NCI-H2227 (cell line): ENCODE data around the gene PCCA.
"Not testable (repeated sequence)": the region's sequence is repeated elsewhere in the genome, so short reads cannot be mapped to it uniquely, and the experiment has no call there.

Experiments
- DNase-seq: peaks from one replicate; lab custom pipeline; 2025; ENCODE audit not compliant: unreplicated experiment; lab: John Stamatoyannopoulos, UW

PCCA gene

DNA sequence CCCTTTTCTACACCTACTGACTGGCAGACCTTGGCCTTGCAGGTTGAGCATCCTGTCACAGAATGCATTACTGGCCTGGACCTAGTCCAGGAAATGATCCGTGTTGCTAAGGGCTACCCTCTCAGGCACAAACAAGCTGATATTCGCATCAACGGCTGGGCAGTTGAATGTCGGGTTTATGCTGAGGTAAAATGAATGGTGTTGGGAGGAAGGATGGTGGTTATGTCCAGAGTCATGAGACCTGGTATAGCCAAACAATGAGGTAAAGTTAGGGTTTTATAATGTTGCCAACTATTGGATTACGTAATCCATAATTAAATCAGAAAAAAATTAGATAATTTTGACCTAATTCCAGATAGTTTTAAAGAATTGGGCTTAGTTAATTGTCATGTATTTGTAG, 212.5 kb downstream of the PCCA start:
- DNase-seq = peak; percentile 70

DNA sequence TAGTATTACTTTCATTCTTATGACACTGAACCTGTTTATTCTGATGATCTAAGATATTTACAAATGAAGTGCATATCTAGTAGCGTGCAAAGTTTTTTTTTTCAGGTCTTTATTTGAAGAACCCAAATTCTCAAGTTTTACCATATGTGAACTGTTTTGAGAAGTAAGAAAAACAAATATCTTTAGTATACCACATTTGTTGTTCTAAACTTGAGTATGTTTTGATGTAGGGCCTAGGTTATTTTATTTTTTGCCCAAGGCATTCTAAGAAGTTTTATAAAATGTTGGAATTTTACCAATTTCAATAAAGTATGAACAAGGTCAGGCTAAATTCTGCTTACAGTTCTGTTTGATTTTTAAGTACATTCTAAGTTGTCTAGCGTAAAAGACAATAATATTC, 213.5 kb downstream of the PCCA start:
- no peak for DNase-seq

DNA sequence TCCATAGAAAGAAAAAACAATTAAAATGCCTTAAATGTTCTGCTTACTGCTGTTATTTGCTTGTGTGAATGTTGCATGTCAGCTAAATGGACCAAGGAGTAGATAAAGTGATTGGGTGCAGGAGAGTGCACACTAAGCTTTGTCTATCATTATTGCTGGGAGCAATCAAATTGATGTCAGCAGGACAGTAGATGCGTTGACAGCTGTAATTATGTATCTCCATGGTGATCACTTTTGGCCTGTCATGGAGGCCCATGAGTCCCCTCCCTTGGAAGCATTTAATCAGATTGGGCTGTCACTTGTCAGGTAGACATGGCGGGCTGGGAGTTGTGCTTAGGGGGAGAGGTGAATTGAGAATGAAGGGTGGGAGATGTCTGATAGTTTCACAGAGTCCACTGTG, 215.3 kb downstream of the PCCA start:
- DNase-seq = peak; percentile 66

DNA sequence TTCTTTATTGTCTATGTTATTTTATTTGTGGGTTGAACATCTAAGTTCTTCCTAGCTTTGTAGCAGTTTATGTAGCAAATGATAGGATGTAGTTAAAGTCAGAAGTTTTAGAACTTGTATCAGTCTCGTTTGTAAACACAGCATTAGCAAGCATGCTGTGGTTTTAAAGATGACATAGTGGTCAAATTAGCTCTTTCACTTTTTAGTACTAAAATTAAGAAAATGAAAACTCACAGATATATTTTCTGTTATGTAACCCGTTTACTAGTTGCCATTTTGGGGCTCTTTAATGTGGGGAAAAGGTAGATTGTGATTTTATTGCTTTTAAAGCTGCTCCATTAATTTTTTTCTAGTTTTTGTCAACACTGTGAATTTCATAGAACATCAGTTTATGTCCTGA, 216.5 kb downstream of the PCCA start:
- no peak for DNase-seq

DNA sequence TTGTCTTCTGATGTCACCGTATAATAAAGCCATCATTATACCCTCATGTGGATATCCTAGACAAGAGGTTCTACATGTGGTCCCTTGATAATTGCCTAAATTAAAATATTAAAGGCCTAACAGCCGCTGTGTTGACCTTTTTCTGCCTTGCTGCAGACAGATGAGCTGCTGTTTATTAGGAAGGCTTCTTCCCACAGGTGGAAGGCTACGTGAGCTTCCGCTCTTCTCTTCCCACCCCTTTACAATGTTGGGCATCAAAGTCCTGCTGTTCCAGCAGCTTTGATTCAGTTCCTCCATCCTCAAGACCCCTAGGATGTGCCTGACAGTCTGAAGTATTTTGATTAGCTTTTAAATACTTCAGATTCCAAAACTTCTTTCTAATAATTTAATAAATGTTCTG, 217.1 kb downstream of the PCCA start:
- peak; percentile 5 for DNase-seq

DNA sequence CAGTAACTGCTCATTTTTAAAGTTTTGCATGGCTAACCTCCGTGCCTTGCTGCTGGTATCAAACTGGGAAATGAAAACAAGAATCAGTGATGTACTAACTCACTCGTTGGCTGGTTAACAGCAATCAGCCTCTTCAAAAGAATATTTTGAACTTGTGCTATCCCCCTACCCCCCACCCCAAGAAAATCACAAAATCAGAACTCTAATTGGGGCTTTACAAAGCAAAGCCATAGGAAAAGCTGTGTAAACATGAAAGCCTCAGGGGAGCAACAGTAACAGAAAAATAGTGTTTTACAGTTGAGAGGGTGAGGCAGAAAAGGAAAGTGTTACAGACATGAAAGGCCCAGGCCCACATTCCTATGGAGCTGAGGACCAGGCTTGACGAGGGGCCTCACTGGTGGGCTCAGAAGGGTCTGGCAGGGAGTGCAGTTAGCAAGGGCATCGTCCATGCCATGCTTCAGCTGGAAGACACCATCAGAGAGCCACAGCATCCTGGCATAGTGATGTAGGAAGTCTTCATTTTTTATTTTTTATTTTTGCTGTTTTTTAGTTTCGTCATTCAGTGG, 217.6 kb downstream of the PCCA start:
- DNase-seq = no peak

DNA sequence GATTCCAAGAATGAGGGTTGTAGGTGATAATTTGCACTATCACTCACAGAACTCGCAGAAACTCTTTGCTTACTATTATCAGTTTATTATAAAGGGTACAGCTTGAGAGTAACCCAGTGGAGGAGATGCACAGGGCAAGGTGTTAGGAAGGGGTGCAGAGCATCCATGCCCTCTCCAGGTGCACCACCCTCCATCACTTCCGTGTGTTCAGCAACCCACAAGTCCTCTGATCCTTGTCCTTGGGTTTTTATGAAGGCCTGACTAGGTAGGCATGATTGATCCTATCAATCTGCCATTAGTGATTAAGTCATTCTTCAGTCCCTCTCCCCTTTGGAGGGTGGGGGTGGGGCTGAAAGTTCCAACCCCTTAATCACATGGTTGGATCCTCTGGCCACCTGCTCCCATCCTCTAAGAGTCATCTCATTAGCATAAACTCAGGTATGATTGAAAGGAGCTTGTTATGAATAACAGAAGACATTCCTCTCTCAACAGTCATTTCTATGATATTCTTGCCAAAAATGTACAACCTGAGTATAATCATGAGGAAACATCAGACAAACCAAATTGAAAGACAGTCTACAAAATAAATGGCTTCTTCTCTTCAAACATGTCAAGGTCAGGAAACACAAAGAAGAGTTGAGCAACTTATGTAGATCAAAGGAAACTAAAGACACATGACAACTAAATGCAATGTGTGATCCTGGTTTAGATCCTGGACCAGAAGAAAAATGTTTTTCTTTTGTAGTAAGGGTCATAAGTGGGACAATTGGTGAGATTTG, 225.4 kb downstream of the PCCA start:
- no peak for DNase-seq

DNA sequence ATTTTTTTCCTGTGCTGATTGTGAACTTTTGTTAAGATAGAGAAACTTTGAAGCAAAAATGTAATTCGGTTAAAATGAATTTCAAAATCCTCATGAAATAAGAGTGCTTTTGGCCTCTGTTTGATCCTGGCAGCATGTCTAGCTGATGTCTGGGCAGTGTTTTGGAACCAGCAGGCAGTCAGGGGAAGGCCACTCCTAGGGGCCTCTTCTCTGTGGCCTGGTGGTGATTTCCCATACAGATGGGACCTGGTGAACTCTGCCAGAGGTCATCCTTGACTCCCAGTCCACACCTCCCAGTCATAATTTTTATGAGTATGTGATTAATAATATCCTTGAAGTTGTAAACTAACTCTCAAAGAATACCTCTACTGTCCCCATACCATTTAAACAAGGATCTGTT, 226.6 kb downstream of the PCCA start:
- no peak for DNase-seq

DNA sequence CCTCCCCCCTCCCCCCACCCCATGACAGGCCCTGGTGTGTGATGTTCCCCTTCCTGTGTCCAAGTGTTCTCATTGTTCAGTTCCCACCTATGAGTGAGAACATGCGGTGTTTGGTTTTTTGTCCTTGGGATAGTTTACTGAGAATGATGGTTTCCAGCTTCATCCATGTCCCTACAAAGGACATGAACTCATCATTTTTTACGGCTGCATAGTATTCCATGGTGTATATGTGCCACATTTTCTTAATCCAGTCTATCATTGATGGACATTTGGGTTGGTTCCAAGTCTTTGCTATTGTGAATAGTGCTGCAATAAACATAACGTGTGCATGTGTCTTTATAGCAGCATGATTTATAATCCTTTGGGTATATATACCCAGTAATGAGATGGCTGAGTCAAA, 229.6 kb downstream of the PCCA start:
- not testable (repeated sequence) for DNase-seq

DNA sequence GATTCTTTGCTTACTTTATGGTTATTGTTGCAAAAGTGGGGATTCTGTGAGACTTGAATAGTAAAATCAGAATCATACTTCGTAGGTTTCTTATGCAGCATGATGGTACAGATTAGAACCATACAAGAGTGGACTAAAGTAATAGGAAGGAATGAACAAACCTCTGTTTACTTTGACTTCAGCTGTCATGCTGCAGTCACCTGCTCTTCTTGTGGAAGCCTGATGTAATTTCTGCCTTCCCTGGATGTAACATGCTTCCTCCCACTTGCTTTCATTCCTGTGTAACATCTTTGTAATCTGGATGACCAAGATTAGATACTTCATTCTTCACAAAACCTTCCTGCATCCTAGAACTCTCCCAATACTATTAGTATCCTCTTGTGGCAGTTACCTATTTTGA, 235.0 kb downstream of the PCCA start:
- no peak for DNase-seq

DNA sequence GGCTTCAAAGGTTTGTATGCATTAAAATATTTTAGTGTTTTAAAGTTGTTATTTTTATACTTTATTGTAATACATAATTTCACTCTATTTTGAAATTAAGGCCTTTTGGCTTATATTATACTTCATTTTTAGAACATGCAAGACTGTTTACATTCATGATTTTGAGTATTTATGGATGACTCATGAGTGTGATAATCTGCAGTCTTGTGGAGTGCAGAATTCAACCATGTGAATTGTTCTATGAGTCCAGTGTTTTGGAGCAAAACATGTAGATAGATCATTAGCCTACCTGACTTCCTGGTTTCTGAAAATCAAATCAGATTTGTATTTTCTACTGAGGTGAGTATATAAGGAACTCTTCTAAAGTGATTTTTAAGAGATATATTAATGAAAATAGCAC, 241.8 kb downstream of the PCCA start:
- no peak for DNase-seq

DNA sequence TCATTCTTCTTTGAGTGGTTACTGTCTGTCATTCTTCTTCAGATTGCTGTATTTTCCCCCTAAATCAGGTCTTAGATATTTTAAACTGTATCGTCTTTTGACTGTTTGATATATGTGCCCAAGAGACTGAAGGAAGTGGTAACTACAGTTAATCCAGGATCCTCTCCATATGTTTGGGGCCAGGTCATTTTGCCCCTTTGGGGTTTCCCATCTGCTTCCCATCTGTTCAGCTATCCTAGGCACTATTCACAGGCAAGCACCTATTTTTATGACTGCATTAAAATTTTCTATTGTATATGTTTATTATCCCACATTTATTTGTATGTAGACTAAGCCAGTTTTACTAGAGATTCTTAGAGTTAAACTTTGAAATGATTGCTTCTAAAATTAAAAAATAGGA, 244.2 kb downstream of the PCCA start:
- DNase-seq = no peak

DNA sequence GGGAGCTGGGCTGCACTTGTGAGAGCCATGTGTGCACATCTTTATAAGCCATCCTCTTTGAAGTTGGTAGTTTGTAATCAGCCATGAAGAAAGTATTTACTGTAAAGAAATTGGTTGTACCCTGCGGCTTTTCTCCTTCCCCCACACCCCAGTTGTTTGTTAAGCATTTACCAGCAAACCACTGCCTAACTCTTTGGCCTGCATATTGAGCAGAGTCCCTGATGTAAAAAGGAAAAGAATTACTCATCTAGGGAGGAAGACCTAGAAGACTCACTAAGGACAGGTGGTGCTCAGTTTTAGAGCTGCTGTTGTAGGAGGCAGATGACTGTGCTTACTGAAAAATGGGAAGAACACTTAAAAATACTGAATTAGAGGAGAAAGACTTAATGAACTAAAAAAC, 245.3 kb downstream of the PCCA start:
- DNase-seq = no peak

DNA sequence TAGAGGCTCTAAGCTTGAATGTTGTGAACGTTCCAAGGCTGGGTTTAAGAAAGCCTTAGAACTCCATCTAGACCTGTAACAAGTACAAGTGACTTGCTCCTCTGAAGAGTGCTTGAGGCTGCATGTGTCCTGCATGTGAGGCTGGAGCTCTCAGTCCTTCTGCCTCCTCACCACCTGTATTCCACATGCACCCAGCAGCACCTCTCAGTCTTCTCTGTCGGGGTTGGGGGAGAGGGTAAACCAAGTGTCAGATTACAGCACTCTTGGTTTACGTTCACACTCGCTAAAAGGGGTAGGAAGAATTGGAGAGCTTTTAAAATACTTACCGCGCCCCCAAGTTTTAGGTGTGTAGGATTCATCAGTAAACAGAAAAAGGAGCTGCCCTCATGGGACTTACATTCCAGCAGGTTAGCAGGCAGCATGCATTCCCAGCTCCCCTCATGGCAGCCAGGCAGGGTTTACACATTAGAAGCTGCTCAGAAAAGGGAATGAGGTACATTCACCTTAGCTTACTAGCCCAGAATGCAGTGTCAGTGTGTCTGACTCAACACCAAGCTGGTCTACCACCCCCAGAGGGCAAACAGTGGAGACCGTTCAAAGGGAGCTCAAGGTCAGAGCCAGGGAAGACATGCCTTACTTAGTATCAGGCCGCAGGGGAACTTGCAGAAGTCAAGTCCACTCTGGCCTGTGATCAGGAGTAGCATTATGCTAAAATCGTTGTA, 248.1 kb downstream of the PCCA start:
- DNase-seq = no peak

DNA sequence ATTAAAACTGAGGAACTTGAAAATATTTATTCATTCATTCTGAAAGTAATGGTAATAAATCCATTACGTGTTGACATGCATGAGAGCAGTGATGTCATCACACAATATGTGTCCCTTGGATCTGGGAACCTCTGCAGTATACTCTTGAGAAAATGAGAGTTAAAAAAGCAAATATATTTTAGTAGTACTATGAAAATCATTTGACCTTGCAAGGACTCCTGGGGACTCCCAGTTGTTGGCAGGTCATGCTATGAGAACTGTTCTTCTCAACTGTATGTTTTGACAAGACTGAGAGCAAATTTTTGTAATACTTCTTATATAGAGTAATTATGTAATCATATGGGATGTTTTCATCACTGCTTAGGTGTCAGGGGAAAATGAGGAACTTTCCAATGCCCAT, 249.4 kb downstream of the PCCA start:
- DNase-seq = no peak

DNA sequence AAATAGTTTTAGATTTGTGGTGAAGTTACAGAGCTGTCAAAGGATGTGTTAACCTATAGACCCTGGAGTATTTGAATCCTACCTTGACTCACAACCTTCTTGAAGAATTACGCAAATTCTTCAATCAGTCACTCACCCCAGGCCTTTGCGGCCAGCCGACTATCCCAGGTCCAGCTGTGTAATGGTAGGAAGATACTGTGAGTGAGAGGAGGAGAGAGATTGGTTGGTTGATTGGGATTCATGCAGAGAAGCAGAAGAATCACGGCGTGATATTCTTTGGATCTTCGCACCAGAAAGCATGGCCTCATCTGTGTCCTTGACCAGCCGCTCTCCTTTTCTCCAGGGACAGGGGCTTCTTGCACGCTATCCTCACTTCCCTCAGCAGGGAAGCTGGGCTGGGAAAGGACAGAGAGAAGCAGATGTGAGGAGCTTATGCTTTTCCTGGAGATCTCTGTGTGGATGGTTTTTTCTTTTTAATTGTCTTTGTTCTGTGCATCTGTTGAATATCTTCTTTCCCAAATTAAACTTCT, 250.6 kb downstream of the PCCA start:
- no peak for DNase-seq

DNA sequence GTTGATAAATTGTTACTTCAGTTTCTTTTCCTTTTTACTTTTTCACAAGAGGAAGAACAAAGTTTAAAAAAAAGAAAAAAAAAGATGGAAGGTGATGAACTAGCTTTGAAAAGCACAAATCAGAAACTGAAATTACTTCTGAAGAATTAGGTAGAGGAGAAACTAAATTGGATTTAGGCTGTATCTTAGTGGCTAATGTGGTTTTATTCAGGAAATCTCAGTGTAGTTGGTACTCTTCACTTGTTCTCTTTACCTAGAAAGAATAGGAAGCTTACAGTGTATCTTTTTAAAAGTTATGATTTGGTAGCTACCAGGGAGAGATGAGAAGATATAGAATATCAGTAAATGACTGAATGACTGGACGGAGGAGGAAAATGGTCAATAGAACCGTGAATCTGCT, 252.0 kb downstream of the PCCA start:
- no peak for DNase-seq

DNA sequence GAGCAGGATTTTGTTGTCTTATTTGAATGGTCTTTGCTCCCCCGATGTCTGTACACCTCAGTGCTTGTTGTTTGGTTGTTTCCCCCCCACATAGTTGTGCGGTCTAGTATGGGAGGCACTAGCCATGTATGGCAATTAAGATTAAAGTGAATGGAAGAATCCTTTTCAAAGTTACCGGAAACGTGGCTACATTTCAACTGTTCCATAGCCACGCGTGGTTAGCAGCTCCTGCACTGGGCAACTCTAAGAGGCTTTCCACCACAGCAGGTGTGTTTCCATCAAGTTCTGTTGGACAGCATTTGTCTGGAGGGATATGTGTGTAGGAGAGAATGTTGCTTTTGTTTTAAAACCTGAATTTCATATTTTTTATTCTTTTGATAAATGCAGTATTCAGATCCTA, 252.4 kb downstream of the PCCA start:
- DNase-seq = no peak

DNA sequence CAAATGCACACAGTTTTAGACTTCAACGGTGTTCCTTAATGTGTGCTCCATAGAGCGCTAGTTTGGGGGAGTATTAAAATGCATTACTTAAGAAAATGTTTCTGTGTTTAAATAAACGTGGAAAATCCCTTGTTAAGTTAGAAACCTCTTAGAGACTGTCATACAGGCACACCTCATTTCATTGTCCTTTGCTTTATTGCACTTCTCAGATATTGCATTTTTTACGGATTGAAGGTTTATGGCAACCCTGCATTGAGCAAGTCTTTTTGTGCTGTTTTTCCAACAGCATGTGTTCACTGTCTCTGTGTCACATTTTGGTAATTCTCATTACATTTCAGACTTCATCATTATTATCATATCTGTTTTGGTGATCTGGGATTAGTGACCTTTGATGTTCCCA, 255.7 kb downstream of the PCCA start:
- no peak for DNase-seq

DNA sequence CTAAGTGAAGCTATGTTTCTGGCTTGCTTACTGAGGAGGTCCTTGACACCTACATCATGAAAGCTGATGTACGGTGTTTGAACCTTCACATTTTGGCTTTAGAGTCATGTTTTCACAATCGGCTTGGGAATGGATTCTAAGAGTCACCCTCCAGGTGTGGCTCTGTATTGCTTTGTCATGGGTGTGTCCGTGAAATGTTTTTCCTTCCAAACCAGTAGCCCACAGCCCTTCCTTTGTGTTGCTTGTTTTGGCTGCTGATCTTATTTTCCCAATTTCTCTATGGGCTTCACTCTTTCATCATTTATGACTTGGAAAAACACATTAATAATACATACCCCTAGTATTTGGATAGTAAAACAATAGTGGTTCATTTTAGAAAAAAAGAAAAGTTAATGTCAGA, 259.1 kb downstream of the PCCA start:
- no peak for DNase-seq

DNA sequence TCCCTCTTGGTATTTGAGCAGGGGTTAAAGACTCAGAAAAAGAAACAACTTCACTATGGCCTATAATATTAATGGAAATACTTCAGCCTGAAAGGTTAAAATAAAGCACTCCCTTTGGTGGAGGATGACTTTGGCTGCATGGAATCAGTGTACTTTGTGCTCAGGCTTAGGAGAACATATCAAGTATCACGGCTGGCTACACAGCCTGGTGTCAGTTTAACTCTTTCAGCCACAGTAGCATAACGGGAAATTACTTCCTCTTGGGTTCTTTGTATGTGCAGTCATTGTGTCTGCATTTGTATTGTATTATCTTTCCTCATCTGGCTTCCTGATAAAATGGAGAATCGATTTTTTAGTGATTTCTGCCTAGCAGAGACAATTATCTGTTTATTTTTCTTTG, 260.7 kb downstream of the PCCA start:
- DNase-seq = no peak

DNA sequence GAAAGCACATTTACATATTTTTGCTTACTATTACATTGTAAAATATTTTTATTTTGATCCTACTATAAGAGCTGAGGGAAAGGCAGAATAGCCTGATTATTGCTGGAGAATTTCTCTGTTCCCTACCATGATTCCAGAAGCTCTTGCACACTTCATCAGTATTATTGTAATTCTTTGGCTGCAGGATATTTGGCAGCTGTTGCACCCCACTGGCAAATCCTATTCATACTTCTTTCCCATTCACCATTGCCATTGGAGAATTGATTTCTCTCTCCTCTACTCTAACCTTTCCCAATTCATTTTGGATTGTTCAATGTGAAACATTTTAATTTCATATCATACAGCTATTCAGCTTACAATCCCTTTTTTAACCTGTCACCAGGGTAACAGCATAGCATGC, 261.7 kb downstream of the PCCA start:
- no peak for DNase-seq
